Mesothelial cell of epicardium (in vitro differentiated cells): ENCODE results near the gene SNRNP200. TPM values are rescaled to one million over a fixed set of nuclear protein-coding genes. Genes with fewer than 3 reads are reported as not detected.
"Not testable (repeated sequence)": the region's sequence is repeated elsewhere in the genome, so short reads cannot be mapped to it uniquely, and the experiment has no call there.

Experiments used
- DNase-seq, 2 experiments: peaks; one replicate each; pipeline ENCODE4 v3.0.0; 2021; ENCODE audit warnings: low spot score in 2 of 2; ENCODE audit not compliant: unreplicated experiment in 2 of 2
- H3K27ac Mint-ChIP-seq: 2 replicates; pipeline ENCODE4 v1.8.0; 2021; ENCODE audit warnings: mixed read lengths
- H3K27me3 Mint-ChIP-seq: 2 replicates; pipeline ENCODE4 v1.8.0; 2021; ENCODE audit warnings: low read depth, mixed read lengths
- H3K36me3 Mint-ChIP-seq: 2 replicates; pipeline ENCODE4 v1.8.0; 2021; ENCODE audit warnings: mixed read lengths
- H3K4me1 Mint-ChIP-seq: 2 replicates; pipeline ENCODE4 v1.8.0; 2021; ENCODE audit warnings: mixed read lengths
- H3K4me3 Mint-ChIP-seq: 2 replicates; pipeline ENCODE4 v1.8.0; 2021; ENCODE audit warnings: mild to moderate bottlenecking, moderate library complexity, mixed read lengths
- H3K9me3 Mint-ChIP-seq: 2 replicates; pipeline ENCODE4 v1.8.0; 2021; ENCODE audit warnings: mixed read lengths
- CTCF ChIP-seq: fragments of 200-600 bp; sonication (generic); IDR thresholded peaks from one replicate; pipeline ENCODE4 v1.5.0; 2021; ENCODE audit warnings: antibody characterized with exemption; ENCODE audit not compliant: unreplicated experiment
- total RNA-seq: library from RNA; stranded (reverse); gene quantifications from 3 replicates; pipeline ENCODE4 v1.2.1, GENCODE V29; 2021

SNRNP200 gene
- total RNA-seq, 1 donor from 2014 or later, result 200 TPM

GRCh38 chr2:96296925-96297324 lies 8.4 kb downstream of the SNRNP200 start:
- Mint-ChIP-seq H3K9me3 (no peaks in the 10 kb centered on the region), H3K27ac (no peak overlapping the region), H3K36me3 (peaks cover 68% of the 10 kb centered on the region), H3K27me3 (no peaks in the 10 kb centered on the region), H3K4me3 (no peak overlapping the region), H3K4me1 (no peaks in the 10 kb centered on the region)
- no peak for DNase-seq
- no peak for TF ChIP-seq CTCF

DNA sequence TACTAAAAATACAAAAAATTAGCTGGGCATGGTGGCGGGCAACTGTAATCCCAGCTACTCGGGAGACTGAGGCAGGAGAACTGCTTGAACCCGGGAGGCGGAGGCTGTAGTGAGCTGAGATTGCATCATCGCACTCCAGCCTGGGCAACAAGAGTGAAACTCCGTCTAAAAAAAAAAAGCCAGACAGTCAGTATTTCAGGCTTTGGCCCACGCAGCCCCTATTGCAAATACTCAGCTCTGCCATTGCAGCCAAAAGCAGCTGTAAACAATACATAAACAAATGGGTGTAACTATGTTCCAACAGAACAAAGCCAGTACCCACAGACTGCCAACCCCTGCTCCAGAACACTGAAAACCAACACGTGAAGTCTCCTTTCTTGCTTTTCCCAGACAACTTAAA lies 11.1 kb downstream of the SNRNP200 start:
- not testable (repeated sequence) for H3K4me1 Mint-ChIP-seq, H3K4me3 Mint-ChIP-seq, H3K27me3 Mint-ChIP-seq, H3K27ac Mint-ChIP-seq, H3K9me3 Mint-ChIP-seq, DNase-seq
- peaks cover 73% of the 10 kb centered on the region for H3K36me3 Mint-ChIP-seq

- Mint-ChIP-seq H3K27me3 (no peaks in the 10 kb centered on the region), H3K4me3 (no peak overlapping the region), H3K27ac (no peak overlapping the region), H3K9me3 (no peaks in the 10 kb centered on the region), H3K4me1 (no peaks in the 10 kb centered on the region), H3K36me3 (peaks cover 67% of the 10 kb centered on the region)
- no peak for TF ChIP-seq CTCF
- no peak for DNase-seq
These were observed 13.6 kb downstream of the SNRNP200 start for GRCh38 chr2:96291751-96292150.

DNA sequence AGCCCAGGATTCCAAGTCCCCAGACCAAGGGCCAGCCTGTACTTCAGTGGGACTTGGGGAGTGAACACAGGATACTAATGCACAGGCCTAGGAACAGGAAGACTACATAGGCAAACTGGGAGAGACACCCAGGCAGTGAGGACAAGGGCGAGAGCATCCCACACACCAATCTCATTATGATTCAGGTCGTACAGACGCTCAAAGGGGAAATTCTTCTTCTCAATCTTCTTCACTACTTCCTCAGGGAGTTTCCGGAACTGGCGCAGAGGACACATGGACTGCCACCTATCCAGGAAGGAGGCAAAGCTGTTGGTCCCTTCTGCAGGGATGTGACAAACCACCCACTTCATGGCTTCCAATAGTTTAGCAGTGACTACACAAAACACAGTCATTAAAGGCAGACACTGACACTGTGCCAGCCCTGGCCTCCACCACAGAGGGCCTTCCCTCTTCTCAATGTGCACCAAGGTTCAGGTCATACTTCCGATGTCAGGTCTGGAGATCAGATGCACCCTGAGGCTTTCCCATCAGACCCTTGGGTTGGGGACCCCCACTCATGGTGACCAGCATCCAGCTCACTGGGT lies 18.0 kb downstream of the SNRNP200 start:
- TF ChIP-seq CTCF, result no peak
- H3K27ac Mint-ChIP-seq, result no peak overlapping the region
- no peak for DNase-seq
- no peak overlapping the region for H3K4me3 Mint-ChIP-seq
- H3K27me3 Mint-ChIP-seq, result no peaks in the 10 kb centered on the region
- H3K9me3 Mint-ChIP-seq, result no peaks in the 10 kb centered on the region
- H3K4me1 Mint-ChIP-seq, result no peaks in the 10 kb centered on the region
- peaks cover 56% of the 10 kb centered on the region for H3K36me3 Mint-ChIP-seq

DNA sequence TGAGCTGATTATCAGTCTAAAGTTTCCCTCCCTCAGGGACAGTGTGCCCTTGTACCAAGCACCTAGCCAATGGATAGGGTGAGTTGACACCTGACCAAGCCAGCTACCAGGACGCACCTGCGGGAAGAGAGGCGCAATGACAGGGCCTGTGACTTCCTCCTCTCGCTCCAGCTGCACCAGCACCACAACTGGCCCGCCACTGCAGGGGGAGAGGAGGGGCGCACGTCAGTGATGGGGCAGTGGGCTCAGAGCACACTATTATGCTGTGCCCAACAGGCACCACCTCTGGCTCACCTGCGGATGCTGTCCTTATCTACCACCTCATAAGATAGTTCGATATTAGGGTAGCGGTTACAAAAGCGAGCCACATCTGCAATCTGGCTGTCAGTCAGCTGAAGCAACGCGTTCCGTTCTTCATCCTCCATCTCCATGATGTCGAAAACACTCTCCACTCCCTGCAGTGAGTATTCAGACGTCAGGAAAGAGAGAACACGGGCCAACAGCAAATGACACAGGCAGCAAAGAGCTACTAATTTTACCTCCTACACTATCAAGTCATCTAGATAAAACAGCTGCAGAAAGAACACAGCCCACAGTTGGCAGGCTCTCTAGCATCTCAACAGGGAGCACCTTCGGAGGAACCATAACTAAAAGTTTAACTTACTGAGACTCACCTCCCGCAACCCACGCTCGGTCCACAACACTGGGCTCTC lies 28.4 kb downstream of the SNRNP200 start:
- H3K9me3 Mint-ChIP-seq, result no peaks in the 10 kb centered on the region
- DNase-seq, result no peak
- no peak for TF ChIP-seq CTCF
- H3K4me1 Mint-ChIP-seq, result no peaks in the 10 kb centered on the region
- H3K36me3 Mint-ChIP-seq, result peaks cover 59% of the 10 kb centered on the region
- no peak overlapping the region for H3K27ac Mint-ChIP-seq
- H3K27me3 Mint-ChIP-seq, result no peaks in the 10 kb centered on the region
- H3K4me3 Mint-ChIP-seq, result no peak overlapping the region

DNA sequence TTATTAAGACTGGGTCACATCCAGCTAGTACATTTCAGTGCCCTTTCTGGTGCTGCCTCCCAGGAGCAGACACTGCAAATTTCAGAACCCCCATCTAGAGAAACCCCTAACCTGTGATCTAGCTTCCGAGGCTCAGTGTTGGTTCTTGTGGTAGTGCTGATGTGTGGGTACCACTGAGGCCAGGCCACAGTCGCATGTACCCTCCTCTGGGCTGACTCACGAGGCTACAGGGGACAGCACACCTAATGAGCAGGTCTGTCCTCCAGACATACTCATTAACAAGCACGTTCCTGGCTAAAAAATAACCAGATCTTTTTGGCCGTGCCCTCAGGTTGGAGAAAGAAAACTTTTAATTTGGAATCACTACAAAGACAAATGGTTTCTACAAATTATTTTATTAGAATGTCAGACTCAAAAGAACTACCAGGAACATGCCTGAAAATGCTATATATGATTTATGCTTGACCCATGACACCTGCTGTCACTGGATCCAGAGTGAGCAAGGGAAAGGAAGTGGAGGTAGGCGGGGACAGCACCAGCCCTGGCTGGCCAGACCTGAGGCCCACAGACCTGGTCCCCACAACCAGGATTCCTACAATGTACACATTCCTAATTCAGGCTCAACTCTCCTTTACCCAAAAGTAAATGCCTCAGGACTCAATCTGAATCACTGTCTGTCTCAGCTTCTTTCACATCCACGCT lies 30.8 kb downstream of the SNRNP200 start:
- no peaks in the 10 kb centered on the region for H3K27me3 Mint-ChIP-seq
- peak overlapping the region; percentile 64 for H3K27ac Mint-ChIP-seq
- no peaks in the 10 kb centered on the region for H3K4me1 Mint-ChIP-seq
- no peak overlapping the region for H3K4me3 Mint-ChIP-seq
- H3K9me3 Mint-ChIP-seq, result no peaks in the 10 kb centered on the region
- H3K36me3 Mint-ChIP-seq, result peaks cover 49% of the 10 kb centered on the region
- DNase-seq, result no peak
- no peak for TF ChIP-seq CTCF
